GM23338 (cell line): ENCODE results near the gene PTPRR. TPM values are rescaled to one million over a fixed set of nuclear protein-coding genes. Genes with fewer than 3 reads are reported as not detected.

Source experiments
- ATAC-seq: fragments of 200-7000 bp; cut with Tn5 transposase; 3 replicates; pipeline ENCODE4 v1.9.1; 2020
- DNase-seq: peaks from one replicate; pipeline ENCODE4 v3.0.0-alpha.2; 2015; ENCODE audit warnings: low spot score
- H2AFZ ChIP-seq: fragments of 200-600 bp; sonication (generic); 2 replicates; pipeline ENCODE4 v1.8.0; 2016; ENCODE audit warnings: antibody characterized with exemption, mild to moderate bottlenecking, moderate library complexity
- H3F3A ChIP-seq: fragments of 200-600 bp; sonication (generic); replicated peaks from 2 replicates; pipeline ENCODE4 v1.8.0; 2017; ENCODE audit warnings: antibody characterized with exemption, mixed run types, low read depth
- H3K27ac ChIP-seq: fragments of 200-600 bp; sonication (generic); 2 replicates; pipeline ENCODE4 v1.6.1; 2016; ENCODE audit warnings: low read depth
- H3K27me3 ChIP-seq: fragments of 200-600 bp; sonication (generic); 2 replicates; pipeline ENCODE4 v1.8.0; 2016; ENCODE audit warnings: mild to moderate bottlenecking, mixed run types, moderate library complexity; ENCODE audit not compliant: insufficient read depth
- H3K36me3 ChIP-seq: fragments of 200-600 bp; sonication (generic); 2 replicates; pipeline ENCODE4 v1.8.0; 2016; ENCODE audit warnings: mild to moderate bottlenecking; ENCODE audit not compliant: insufficient read depth
- H3K4me1 ChIP-seq: fragments of 200-600 bp; sonication (generic); 2 replicates; pipeline ENCODE4 v1.8.0; 2016; ENCODE audit warnings: mild to moderate bottlenecking, moderate library complexity; ENCODE audit not compliant: insufficient read depth
- H3K4me2 ChIP-seq: fragments of 200-600 bp; sonication (generic); 2 replicates; pipeline ENCODE4 v1.7.1; 2017; ENCODE audit warnings: mixed run types
- H3K4me3 ChIP-seq: fragments of 200-600 bp; sonication (generic); 2 replicates; pipeline ENCODE4 v1.6.1; 2016; ENCODE audit warnings: mixed run types
- H3K79me2 ChIP-seq: fragments of 200-600 bp; sonication (generic); replicated peaks from 2 replicates; pipeline ENCODE4 v1.8.0; 2017; ENCODE audit warnings: mild to moderate bottlenecking; ENCODE audit not compliant: insufficient read depth
- H3K9me2 ChIP-seq: fragments of 200-600 bp; sonication (generic); 2 replicates; pipeline ENCODE4 v1.8.0; 2017; ENCODE audit not compliant: insufficient read depth
- H4K20me1 ChIP-seq: fragments of 200-600 bp; sonication (generic); replicated peaks from 2 replicates; pipeline ENCODE4 v1.8.0; 2017; ENCODE audit warnings: mild to moderate bottlenecking; ENCODE audit not compliant: insufficient read depth
- H3K27ac Mint-ChIP-seq: 2 replicates; pipeline ENCODE4 v1.8.0; 2020; ENCODE audit warnings: inconsistent platforms, mild to moderate bottlenecking, moderate library complexity, mixed read lengths
- H3K27me3 Mint-ChIP-seq: 3 replicates; pipeline ENCODE4 v1.8.0; 2022; ENCODE audit warnings: low read depth, mild to moderate bottlenecking, moderate library complexity, mixed read lengths, inconsistent platforms; ENCODE audit not compliant: insufficient read depth, poor library complexity
- H3K36me3 Mint-ChIP-seq: 3 replicates; pipeline ENCODE4 v1.8.0; 2021; ENCODE audit warnings: low read depth, mild to moderate bottlenecking, inconsistent platforms, moderate library complexity, mixed read lengths
- H3K4me1 Mint-ChIP-seq: 3 replicates; pipeline ENCODE4 v1.8.0; 2020; ENCODE audit warnings: mild to moderate bottlenecking, inconsistent platforms, mixed read lengths
- H3K4me3 Mint-ChIP-seq: 3 replicates; pipeline ENCODE4 v1.8.0; 2021; ENCODE audit warnings: moderate library complexity, mild to moderate bottlenecking, inconsistent platforms, mixed read lengths
- H3K9me3 Mint-ChIP-seq: 3 replicates; pipeline ENCODE4 v1.8.0; 2020; ENCODE audit warnings: moderate library complexity, mild to moderate bottlenecking, inconsistent platforms, mixed read lengths
- ETS1 ChIP-seq: IDR thresholded peaks from 2 replicates; pipeline ENCODE4 v1.6.1; 2016; ENCODE audit warnings: antibody characterized with exemption
- EZH2 ChIP-seq: fragments of 200-600 bp; sonication (generic); IDR thresholded peaks from one replicate; pipeline ENCODE4 v1.8.0; 2017; ENCODE audit warnings: antibody characterized with exemption, mild to moderate bottlenecking, low read depth; ENCODE audit not compliant: unreplicated experiment
- EZH2phosphoT487 ChIP-seq: fragments of 200-600 bp; sonication (generic); IDR thresholded peaks from one replicate; pipeline ENCODE4 v1.8.1; 2018; ENCODE audit warnings: antibody characterized with exemption; ENCODE audit not compliant: unreplicated experiment
- JUNB ChIP-seq: IDR thresholded peaks from one replicate; pipeline ENCODE4 v1.6.1; 2016; ENCODE audit warnings: antibody characterized with exemption; ENCODE audit not compliant: unreplicated experiment
- NANOG ChIP-seq: IDR thresholded peaks from 2 replicates; pipeline ENCODE4 v1.6.1; 2016; ENCODE audit warnings: antibody characterized with exemption, borderline replicate concordance
- POLR2AphosphoS5 ChIP-seq: IDR thresholded peaks from 2 replicates; pipeline ENCODE4 v1.6.1; 2016; ENCODE audit warnings: antibody characterized with exemption, low read depth
- REST ChIP-seq: IDR thresholded peaks from one replicate; pipeline ENCODE4 v1.6.1; 2018; ENCODE audit warnings: antibody characterized with exemption; ENCODE audit not compliant: unreplicated experiment
- STAT1 ChIP-seq: IDR thresholded peaks from one replicate; pipeline ENCODE4 v1.6.1; 2016; ENCODE audit warnings: antibody characterized with exemption; ENCODE audit not compliant: unreplicated experiment
- ZNF114 ChIP-seq: fragments of 250-450 bp; sonication (Bioruptor Pico); IDR thresholded peaks from 2 replicates; pipeline ENCODE4 v1.5.0; 2020; ENCODE audit warnings: mild to moderate bottlenecking, moderate library complexity
- ZNF331 ChIP-seq: fragments of 250-450 bp; sonication (Bioruptor Pico); IDR thresholded peaks from 2 replicates; pipeline ENCODE4 v1.5.0; 2020; ENCODE audit warnings: low read depth, mild to moderate bottlenecking, moderate library complexity
- ZNF462 ChIP-seq: fragments of 250-450 bp; sonication (Bioruptor Pico); IDR thresholded peaks from 2 replicates; pipeline ENCODE4 v1.5.0; 2020; ENCODE audit warnings: mild to moderate bottlenecking, moderate library complexity
- polyA plus RNA-seq: library from polyadenylated mRNA; unstranded; fragments of >200 nt; fragmentation: Nextera tagmentation; extraction: Ambion mirVana; gene quantifications from 2 replicates; pipeline ENCODE4 v1.2.1, GENCODE V29; 2016
- total RNA-seq: library from RNA; depleted of rRNA; stranded (reverse); fragments of >200 nt; shearing (Covaris generic); gene quantifications from 2 replicates; pipeline ENCODE4 v1.2.3, GENCODE V29; 2014

The PTPRR gene
- total and polyA plus RNA-seq, 2 experiments from 2014 or later: 0.26 to 0.76 TPM

GRCh38 chr12:70815056-70815455, 105.5 kb downstream of the PTPRR start:
- Histone ChIP-seq H3K27ac (no peak overlapping the region), H3K27me3 (no peaks in the 10 kb centered on the region), H2AFZ (no peak overlapping the region), H4K20me1 (no peaks in the 10 kb centered on the region), H3K9me2 (0 out of 2 replicates have a peak, but pooled peaks cover 2% of the 10 kb centered on the region), H3K4me1 (peaks cover 15% of the 10 kb centered on the region), H3K79me2 (no peaks in the 10 kb centered on the region), H3K4me3 (no peak overlapping the region), H3F3A (no peaks in the 10 kb centered on the region), H3K36me3 (no peaks in the 10 kb centered on the region), H3K4me2 (no peak overlapping the region)
- H3K27ac Mint-ChIP-seq: no peak overlapping the region
- peaks cover 9% of the 10 kb centered on the region; the same call in 1 of the 3 replicates for H3K36me3 Mint-ChIP-seq
- H3K27me3 Mint-ChIP-seq: no peaks in the 10 kb centered on the region
- ATAC-seq: no peak
- peaks cover 30% of the 10 kb centered on the region for H3K4me1 Mint-ChIP-seq
- H3K4me3 Mint-ChIP-seq: no peak overlapping the region
- no peak for DNase-seq
- no peak for TF ChIP-seq EZH2
- TF ChIP-seq STAT1: no peak
- no peak for TF ChIP-seq EZH2phosphoT487
- no peak for TF ChIP-seq ZNF114 (CRISPR knock-in tag)
- peaks cover 9% of the 10 kb centered on the region for H3K9me3 Mint-ChIP-seq

GRCh38 chr12:70813559-70813958, 107.0 kb downstream of the PTPRR start:
- no peak overlapping the region for H3K27ac Mint-ChIP-seq
- Histone ChIP-seq H3K4me1 (peaks cover 24% of the 10 kb centered on the region), H3K4me2 (no peak overlapping the region), H3K9me2 (no peaks in the 10 kb centered on the region), H4K20me1 (no peaks in the 10 kb centered on the region), H3F3A (no peaks in the 10 kb centered on the region), H3K36me3 (no peaks in the 10 kb centered on the region), H3K27me3 (no peaks in the 10 kb centered on the region), H2AFZ (peak overlapping the region; percentile 34; the same call in 1 of the 2 replicates), H3K79me2 (no peaks in the 10 kb centered on the region), H3K27ac (no peak overlapping the region), H3K4me3 (no peak overlapping the region)
- DNase-seq (no peak), ATAC-seq (no peak)
- H3K36me3 Mint-ChIP-seq: peaks cover 13% of the 10 kb centered on the region; the same call in 2 of the 3 replicates
- peaks cover 45% of the 10 kb centered on the region for H3K4me1 Mint-ChIP-seq
- H3K27me3 Mint-ChIP-seq: no peaks in the 10 kb centered on the region
- H3K4me3 Mint-ChIP-seq: no peak overlapping the region
- H3K9me3 Mint-ChIP-seq: peaks cover 13% of the 10 kb centered on the region
- TF ChIP-seq NANOG (no peak), ZNF114 (CRISPR knock-in tag) (no peak), POLR2AphosphoS5 (no peak), STAT1 (no peak), ZNF331 (no peak), JUNB (no peak), ZNF462 (CRISPR knock-in tag) (no peak), ETS1 (no peak), EZH2phosphoT487 (no peak), REST (no peak)
